Heart right ventricle (tissue), 16 donors: ENCODE results near the gene FCHSD2. TPM values are rescaled to one million over a fixed set of nuclear protein-coding genes. Genes with fewer than 3 reads are reported as not detected.

Source experiments
- ATAC-seq, 8 donors: fragments of 200-7000 bp; cut with Tn5 transposase; one replicate each; pipeline ENCODE4 v1.9.1; 2020; ENCODE audit warnings: mild to moderate bottlenecking in 8 of 8, moderate library complexity in 8 of 8, moderate number of reproducible peaks in 1 of 8
- DNase-seq, 2 donors: peaks; one replicate each; pipeline ENCODE4 v3.0.0-alpha.2; 2020
- H3K27ac ChIP-seq, 10 donors: fragments of 200-600 bp; sonication (generic) in 2 of 10; one replicate each; pipeline versions ENCODE4 v1.5.0 to v1.8.0; 2020 to 2022; ENCODE audit warnings: mild to moderate bottlenecking in 3 of 10
- H3K27me3 ChIP-seq, 7 donors: fragments of 200-600 bp; one replicate each; pipeline ENCODE4 v1.8.0; 2021 to 2022; ENCODE audit warnings: mild to moderate bottlenecking in 2 of 7
- H3K36me3 ChIP-seq, 9 donors: fragments of 200-600 bp; sonication (generic) in 1 of 9; one replicate each; pipeline versions ENCODE4 v1.5.0 to v1.8.0; 2020 to 2022; ENCODE audit warnings: mild to moderate bottlenecking in 2 of 9
- H3K4me1 ChIP-seq, 9 donors: fragments of 200-600 bp; sonication (generic) in 1 of 9; one replicate each; pipeline versions ENCODE4 v1.5.0 to v1.8.0; 2020 to 2022; ENCODE audit warnings: mild to moderate bottlenecking in 4 of 9
- H3K4me3 ChIP-seq, 10 donors: fragments of 200-600 bp; sonication (generic) in 2 of 10; one replicate each; pipeline versions ENCODE4 v1.5.0 to v1.8.0; 2020 to 2022; ENCODE audit warnings: mild to moderate bottlenecking in 7 of 10, moderate library complexity in 2 of 10
- H3K9me3 ChIP-seq, 11 donors: fragments of 200-600 bp in 10 of 11; sonication (generic) in 2 of 11; one replicate each; pipeline versions ENCODE4 v1.5.0 to v1.8.0; 2013 to 2022; ENCODE audit warnings: mild to moderate bottlenecking in 2 of 11, control low read depth in 1 of 11, moderate library complexity in 1 of 11
- CTCF ChIP-seq, 9 donors: fragments of 200-600 bp; sonication (generic) in 2 of 9; IDR thresholded peaks; one replicate each; pipeline versions ENCODE4 v1.5.0 to v1.8.0; 2021 to 2022; ENCODE audit warnings: antibody characterized with exemption in 9 of 9, mild to moderate bottlenecking in 5 of 9, moderate library complexity in 1 of 9
- WGBS, 2 donors: extraction: QIAGEN DNeasy Blood & Tissue Kit; methylation state at CpG; one replicate each; pipeline ENCODE4 v1.1.7; 2013; ENCODE audit warnings: inconsistent platforms in 1 of 2; 5-methylcytosine and 5-hydroxymethylcytosine counted together
- intact Hi-C, 10 donors: fragments of 100-400 bp; cut with DNase I; formaldehyde crosslinking; loops; one replicate each; pipeline versions ENCODE4 v1.11.1 to v1.14.2; 2022
- polyA plus RNA-seq, 2 donors: library from polyadenylated mRNA; stranded (reverse); fragments of 200-250 nt; gene quantifications; one replicate each; pipeline ENCODE4 v1.2.3, GENCODE V29; 2013
- total RNA-seq, 10 donors: library from RNA; stranded (reverse); fragmentation: NEBNext Ultra II Directional in 3 of 10; extraction: Animal tissue kit (Norgen Biotek cat#: 25700) in 3 of 10; gene quantifications; one replicate each; pipeline versions ENCODE4 v1.2.1 to v1.2.4, GENCODE V29; 2021 to 2023
- donor health status: Arrhythmogenic right ventricular cardiomyopathy.
- donor health status: ischemic (EF 13 %, LVEDD 7.1; RV severe dilation, severe dysfunction).
- donor health status: healthy with polysubstance abuse.
- donor health status: DM: no; HTN: yes; CAD: no.
- donor health status: DM: no; HTN: no; CAD: no.
- donor health status: ischemic (EF 25% LVEDD 6.9; RV normal size, moderate dysfunction).
- donor health status: ischemic (EF 25% LVEDD 5.7; RV mildly dilated, moderate dysfunction).
- donor health status: healthy.
- donor health status: DM: yes; HTN: yes; CAD: no.
- donor health status: Ischemic cardiomyopathy.
- donor health status: ischemic (EF 35%, LVEDD 5.7; RV mildly dilated, moderate dysfunction).
- donor health status: nonischemic (EF 11% LVEDD 7.7; RV severe dilation, severe dysfunction).
- donor health status: DM: yes; HTN: yes; CAD: no.
- donor health status: PGD.
- donor health status: ischemic (EF 29% LVEDD 5.4; RV normal size, mild dysfunction).
- donor health status: nonischemic (EF 23%, LVEDD 6.1; RV moderate dilation, normal function).

The FCHSD2 gene
- total and polyA plus RNA-seq, 12 donors: 16.1 to 48.4 (median 37.5) TPM

- no peaks in the 10 kb centered on the region for H3K27me3 ChIP-seq
- DNase-seq (no peak), ATAC-seq (no peak)
- no peaks in the 10 kb centered on the region for H3K9me3 ChIP-seq
- no peak for TF ChIP-seq CTCF (IDR thresholded peaks at IDR 0.05)
- no peak overlapping the region for H3K4me3 ChIP-seq
- H3K36me3 ChIP-seq: peaks cover 0 to 29% (median 5%) of the 10 kb centered on the region in 9 donors
- peaks cover 0 to 47% (median 19%) of the 10 kb centered on the region in 9 donors for H3K4me1 ChIP-seq
- intact Hi-C loops: no loop called here
- WGBS, 2 donors: 71 to 74% methylated on average over 2 of the region's 2 CpGs
- no peak overlapping the region for H3K27ac ChIP-seq
Observed at GRCh38 chr11:73117071-73117470, 25.0 kb downstream of the FCHSD2 start.

- no peaks in the 10 kb centered on the region for H3K27me3 ChIP-seq
- 94 to 95% methylated on average over 8 of the region's 8 CpGs for WGBS, 2 donors
- intact Hi-C loops: no loop called here
- H3K4me1 ChIP-seq: peaks cover 0 to 50% (median 15%) of the 10 kb centered on the region in 9 donors
- no peak overlapping the region for H3K4me3 ChIP-seq
- H3K27ac ChIP-seq: no peak overlapping the region
- no peaks in the 10 kb centered on the region for H3K9me3 ChIP-seq
- peaks cover 0 to 29% (median 5%) of the 10 kb centered on the region in 9 donors for H3K36me3 ChIP-seq
- no peak for ATAC-seq
- DNase-seq: no peak
- TF ChIP-seq CTCF (IDR thresholded peaks at IDR 0.05): no peak
Observed at GRCh38 chr11:73116636-73117035, 25.5 kb downstream of the FCHSD2 start.

- 96 to 99% methylated on average over 6 of the region's 6 CpGs for WGBS, 2 donors
- DNase-seq (no peak), ATAC-seq (peak in 2 of 8 donors; percentile 22 to 24)
- H3K9me3 ChIP-seq: peaks cover 0 to 5% (median 0%) of the 10 kb centered on the region in 11 donors
- H3K4me1 ChIP-seq: peaks cover 0 to 43% (median 14%) of the 10 kb centered on the region in 9 donors
- no peak overlapping the region for H3K4me3 ChIP-seq
- H3K27ac ChIP-seq: no peak overlapping the region
- intact Hi-C loops: no loop called here
- no peak for TF ChIP-seq CTCF (IDR thresholded peaks at IDR 0.05)
- peaks cover 0 to 29% (median 5%) of the 10 kb centered on the region in 9 donors for H3K36me3 ChIP-seq
- no peaks in the 10 kb centered on the region for H3K27me3 ChIP-seq
Observed at GRCh38 chr11:73114835-73115220, 27.3 kb downstream of the FCHSD2 start.

GRCh38 chr11:73114110-73114834 lies 27.8 kb downstream of the FCHSD2 start:
- DNase-seq (no peak), ATAC-seq (peak in 3 of 8 donors; percentile 10 to 34 (median 33))
- Histone ChIP-seq H3K36me3 (peaks cover 0 to 29% (median 5%) of the 10 kb centered on the region in 9 donors), H3K4me1 (peaks cover 0 to 43% (median 14%) of the 10 kb centered on the region in 9 donors), H3K9me3 (peaks cover 0 to 7% (median 0%) of the 10 kb centered on the region in 11 donors), H3K27me3 (no peaks in the 10 kb centered on the region), H3K27ac (no peak overlapping the region), H3K4me3 (no peak overlapping the region)
- TF ChIP-seq CTCF (IDR thresholded peaks at IDR 0.05): no peak
- intact Hi-C loops: no loop called here
- 98% methylated on average over 4 of the region's 4 CpGs for WGBS, 2 donors
